ENCODE data around the gene CREB3. TPM values are rescaled to one million over a fixed set of nuclear protein-coding genes. Genes with fewer than 3 reads are reported as not detected.

Gene CREB3
- total and polyA plus RNA-seq, 4 donors, result 9.2 to 21.4 (median 18.1) TPM

DNA sequence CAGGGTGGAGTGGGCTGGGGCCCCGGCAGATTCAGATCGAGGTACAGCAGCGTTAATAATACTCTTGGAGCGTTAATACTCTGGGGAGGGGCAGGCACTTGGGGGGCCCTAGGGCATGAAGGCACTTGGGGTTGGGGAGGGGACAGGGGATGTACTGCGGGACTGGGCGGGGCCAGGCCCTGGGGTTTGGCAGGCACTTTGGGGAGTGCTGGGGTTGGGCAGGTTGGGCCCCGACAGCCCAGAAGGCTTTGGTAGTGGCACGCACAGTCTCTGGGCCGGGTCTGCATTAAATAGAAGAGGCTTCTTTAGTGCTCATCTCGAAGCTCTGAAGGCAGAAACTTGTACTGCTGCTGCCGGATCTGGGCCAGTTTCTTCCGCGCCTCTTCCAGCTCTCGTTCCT, 35.0 kb upstream of the CREB3 start (continued):
- TF ChIP-seq, protein P1, sequence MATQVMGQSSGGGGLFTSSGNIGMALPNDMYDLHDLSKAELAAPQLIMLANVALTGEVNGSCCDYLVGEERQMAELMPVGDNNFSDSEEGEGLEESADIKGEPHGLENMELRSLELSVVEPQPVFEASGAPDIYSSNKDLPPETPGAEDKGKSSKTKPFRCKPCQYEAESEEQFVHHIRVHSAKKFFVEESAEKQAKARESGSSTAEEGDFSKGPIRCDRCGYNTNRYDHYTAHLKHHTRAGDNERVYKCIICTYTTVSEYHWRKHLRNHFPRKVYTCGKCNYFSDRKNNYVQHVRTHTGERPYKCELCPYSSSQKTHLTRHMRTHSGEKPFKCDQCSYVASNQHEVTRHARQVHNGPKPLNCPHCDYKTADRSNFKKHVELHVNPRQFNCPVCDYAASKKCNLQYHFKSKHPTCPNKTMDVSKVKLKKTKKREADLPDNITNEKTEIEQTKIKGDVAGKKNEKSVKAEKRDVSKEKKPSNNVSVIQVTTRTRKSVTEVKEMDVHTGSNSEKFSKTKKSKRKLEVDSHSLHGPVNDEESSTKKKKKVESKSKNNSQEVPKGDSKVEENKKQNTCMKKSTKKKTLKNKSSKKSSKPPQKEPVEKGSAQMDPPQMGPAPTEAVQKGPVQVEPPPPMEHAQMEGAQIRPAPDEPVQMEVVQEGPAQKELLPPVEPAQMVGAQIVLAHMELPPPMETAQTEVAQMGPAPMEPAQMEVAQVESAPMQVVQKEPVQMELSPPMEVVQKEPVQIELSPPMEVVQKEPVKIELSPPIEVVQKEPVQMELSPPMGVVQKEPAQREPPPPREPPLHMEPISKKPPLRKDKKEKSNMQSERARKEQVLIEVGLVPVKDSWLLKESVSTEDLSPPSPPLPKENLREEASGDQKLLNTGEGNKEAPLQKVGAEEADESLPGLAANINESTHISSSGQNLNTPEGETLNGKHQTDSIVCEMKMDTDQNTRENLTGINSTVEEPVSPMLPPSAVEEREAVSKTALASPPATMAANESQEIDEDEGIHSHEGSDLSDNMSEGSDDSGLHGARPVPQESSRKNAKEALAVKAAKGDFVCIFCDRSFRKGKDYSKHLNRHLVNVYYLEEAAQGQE (IDR thresholded peaks at IDR 0.05), result no peak
- TF ChIP-seq YY1 (IDR thresholded peaks at IDR 0.05), result no peak
- no peak for TF ChIP-seq SP1 (IDR thresholded peaks at IDR 0.05)

- H3K27me3 ChIP-seq (ENCODE audit: control insufficient read depth in 4 of 4, insufficient read depth in 4 of 4, low read length in 3 of 4), result no peaks in the 10 kb centered on the region
- H3K27ac ChIP-seq (ENCODE audit: low read depth in 1 of 2, low read length in 2 of 2), result no peak overlapping the region
- H3K9ac ChIP-seq (ENCODE audit: low read depth in 1 of 2, low read length in 2 of 2), result no peak overlapping the region
- no peak for DNase-seq (ENCODE audit: low spot score)
- 96% methylated on average over 5 of the region's 5 CpGs for WGBS
- H3K36me3 ChIP-seq (ENCODE audit: control insufficient read depth in 4 of 4, insufficient read depth in 3 of 4, low read depth in 1 of 4, low read length in 3 of 4), result peaks cover 32 to 70% (median 60%) of the 10 kb centered on the region in 4 donors
- TF ChIP-seq HNF4A (conservative IDR thresholded peaks at IDR 0.05), result no peak
- no peak for TF ChIP-seq EGR1 (IDR thresholded peaks at IDR 0.05; ENCODE audit: low read depth in 2 of 2)
- TF ChIP-seq, protein P2, sequence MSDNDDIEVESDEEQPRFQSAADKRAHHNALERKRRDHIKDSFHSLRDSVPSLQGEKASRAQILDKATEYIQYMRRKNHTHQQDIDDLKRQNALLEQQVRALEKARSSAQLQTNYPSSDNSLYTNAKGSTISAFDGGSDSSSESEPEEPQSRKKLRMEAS (IDR thresholded peaks at IDR 0.05), result no peak
- no peak for TF ChIP-seq RXRA (IDR thresholded peaks at IDR 0.05)
- TF ChIP-seq TAF1 (conservative IDR thresholded peaks at IDR 0.05), result no peak
- no peak for TF ChIP-seq JUND (IDR thresholded peaks at IDR 0.05)
- no peak for TF ChIP-seq FOXA1 (IDR thresholded peaks at IDR 0.05)
- TF ChIP-seq YY1 (IDR thresholded peaks at IDR 0.05), result no peak
- no peak for TF ChIP-seq HNF4G (IDR thresholded peaks at IDR 0.05)
- TF ChIP-seq NR2F2 (IDR thresholded peaks at IDR 0.05), result no peak
- TF ChIP-seq, protein P3, sequence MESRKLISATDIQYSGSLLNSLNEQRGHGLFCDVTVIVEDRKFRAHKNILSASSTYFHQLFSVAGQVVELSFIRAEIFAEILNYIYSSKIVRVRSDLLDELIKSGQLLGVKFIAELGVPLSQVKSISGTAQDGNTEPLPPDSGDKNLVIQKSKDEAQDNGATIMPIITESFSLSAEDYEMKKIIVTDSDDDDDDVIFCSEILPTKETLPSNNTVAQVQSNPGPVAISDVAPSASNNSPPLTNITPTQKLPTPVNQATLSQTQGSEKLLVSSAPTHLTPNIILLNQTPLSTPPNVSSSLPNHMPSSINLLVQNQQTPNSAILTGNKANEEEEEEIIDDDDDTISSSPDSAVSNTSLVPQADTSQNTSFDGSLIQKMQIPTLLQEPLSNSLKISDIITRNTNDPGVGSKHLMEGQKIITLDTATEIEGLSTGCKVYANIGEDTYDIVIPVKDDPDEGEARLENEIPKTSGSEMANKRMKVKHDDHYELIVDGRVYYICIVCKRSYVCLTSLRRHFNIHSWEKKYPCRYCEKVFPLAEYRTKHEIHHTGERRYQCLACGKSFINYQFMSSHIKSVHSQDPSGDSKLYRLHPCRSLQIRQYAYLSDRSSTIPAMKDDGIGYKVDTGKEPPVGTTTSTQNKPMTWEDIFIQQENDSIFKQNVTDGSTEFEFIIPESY (IDR thresholded peaks at IDR 0.05), result no peak
- TF ChIP-seq FOXA2 (IDR thresholded peaks at IDR 0.05), result no peak
- TF ChIP-seq SP1 (IDR thresholded peaks at IDR 0.05), result no peak
- H3K4me1 ChIP-seq (ENCODE audit: control insufficient read depth in 4 of 4, insufficient read depth in 4 of 4, low read length in 3 of 4), result no peaks in the 10 kb centered on the region
- H3K9me3 ChIP-seq (ENCODE audit: control insufficient read depth in 4 of 4, low read length in 3 of 4), result no peaks in the 10 kb centered on the region
- H3K4me3 ChIP-seq (ENCODE audit: low read depth in 1 of 3, low read length in 3 of 3), result no peak overlapping the region
Measured at GRCh38 chr9:35698231-35698630, 34.2 kb upstream of the CREB3 start.

DNA sequence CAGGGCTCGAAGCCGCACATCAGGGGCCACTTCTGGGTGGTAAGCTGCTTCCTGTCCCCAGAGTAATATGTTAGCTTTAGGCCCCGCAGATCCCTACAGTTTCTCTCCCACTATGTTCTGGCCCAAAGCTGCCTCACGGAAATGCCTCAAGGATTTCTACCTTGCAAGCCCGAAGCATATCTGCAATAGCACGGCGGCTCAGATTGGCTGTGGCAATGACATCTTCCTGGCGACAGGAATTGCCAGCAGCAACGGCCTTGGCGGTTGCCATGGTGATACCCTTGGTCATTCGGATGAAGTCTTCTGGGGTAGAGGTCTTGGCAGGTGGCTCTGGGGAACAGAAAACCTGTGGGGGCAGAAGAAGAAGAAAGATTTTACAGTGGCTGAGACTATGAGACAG, 32.4 kb upstream of the CREB3 start:
- Histone ChIP-seq H3K9me3 (ENCODE audit: control insufficient read depth in 4 of 4, low read length in 3 of 4) (no peaks in the 10 kb centered on the region), H3K27ac (ENCODE audit: low read depth in 1 of 2, low read length in 2 of 2) (no peak overlapping the region), H3K9ac (ENCODE audit: low read depth in 1 of 2, low read length in 2 of 2) (no peak overlapping the region), H3K4me3 (ENCODE audit: low read depth in 1 of 3, low read length in 3 of 3) (no peak overlapping the region), H3K27me3 (ENCODE audit: control insufficient read depth in 4 of 4, insufficient read depth in 4 of 4, low read length in 3 of 4) (no peaks in the 10 kb centered on the region), H3K36me3 (ENCODE audit: control insufficient read depth in 4 of 4, insufficient read depth in 3 of 4, low read depth in 1 of 4, low read length in 3 of 4) (peaks cover 39 to 88% (median 77%) of the 10 kb centered on the region in 4 donors), H3K4me1 (ENCODE audit: control insufficient read depth in 4 of 4, insufficient read depth in 4 of 4, low read length in 3 of 4) (no peaks in the 10 kb centered on the region)
- 91% methylated on average over 11 of the region's 11 CpGs for WGBS
- TF ChIP-seq FOXA2 (IDR thresholded peaks at IDR 0.05) (no peak), GABPA (IDR thresholded peaks at IDR 0.05 in 1 of 2, conservative IDR thresholded peaks at IDR 0.05 in 1 of 2) (no peak), TAF1 (conservative IDR thresholded peaks at IDR 0.05) (no peak), NR2F2 (IDR thresholded peaks at IDR 0.05) (no peak), RXRA (IDR thresholded peaks at IDR 0.05) (no peak), SP1 (IDR thresholded peaks at IDR 0.05) (no peak), FOXA1 (IDR thresholded peaks at IDR 0.05) (no peak), HNF4G (IDR thresholded peaks at IDR 0.05) (no peak)
- TF ChIP-seq, protein P4, sequence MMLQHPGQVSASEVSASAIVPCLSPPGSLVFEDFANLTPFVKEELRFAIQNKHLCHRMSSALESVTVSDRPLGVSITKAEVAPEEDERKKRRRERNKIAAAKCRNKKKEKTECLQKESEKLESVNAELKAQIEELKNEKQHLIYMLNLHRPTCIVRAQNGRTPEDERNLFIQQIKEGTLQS (IDR thresholded peaks at IDR 0.05), result no peak
- no peak for DNase-seq (ENCODE audit: low spot score)

Measured in liver (tissue), 9 donors.